ENCODE measurements around the gene MMP17.

DNA sequence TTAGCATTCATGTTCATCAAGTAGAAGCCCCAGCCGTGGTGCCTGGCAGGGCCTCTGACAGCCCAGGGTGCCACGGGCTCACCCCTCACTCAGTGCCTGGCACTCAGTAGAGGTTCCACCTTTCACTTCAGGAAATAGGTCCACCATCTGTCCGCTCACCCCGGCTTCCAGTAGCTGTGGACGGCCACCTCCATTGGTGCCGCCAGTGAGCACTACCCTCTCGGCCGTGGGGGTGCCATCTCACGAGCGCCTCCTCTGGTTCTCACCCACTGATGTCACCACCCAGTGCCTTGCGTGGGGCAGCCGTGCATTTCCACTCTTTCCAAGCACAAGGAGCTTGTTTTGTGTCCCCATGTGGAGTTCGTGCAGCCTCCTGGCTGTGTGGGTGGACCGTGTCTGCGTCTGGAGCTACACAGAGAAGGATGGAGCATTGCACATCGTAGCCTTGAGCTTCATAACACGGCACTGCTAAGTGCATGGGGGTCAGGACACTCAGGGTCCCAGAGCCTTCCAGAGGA, 41.0 kb upstream of the MMP17 start:
- no peak for TF ChIP-seq EZH2 (IDR thresholded peaks at IDR 0.05; ENCODE audit: low read length, missing control alignments)
- TF ChIP-seq, protein P1, sequence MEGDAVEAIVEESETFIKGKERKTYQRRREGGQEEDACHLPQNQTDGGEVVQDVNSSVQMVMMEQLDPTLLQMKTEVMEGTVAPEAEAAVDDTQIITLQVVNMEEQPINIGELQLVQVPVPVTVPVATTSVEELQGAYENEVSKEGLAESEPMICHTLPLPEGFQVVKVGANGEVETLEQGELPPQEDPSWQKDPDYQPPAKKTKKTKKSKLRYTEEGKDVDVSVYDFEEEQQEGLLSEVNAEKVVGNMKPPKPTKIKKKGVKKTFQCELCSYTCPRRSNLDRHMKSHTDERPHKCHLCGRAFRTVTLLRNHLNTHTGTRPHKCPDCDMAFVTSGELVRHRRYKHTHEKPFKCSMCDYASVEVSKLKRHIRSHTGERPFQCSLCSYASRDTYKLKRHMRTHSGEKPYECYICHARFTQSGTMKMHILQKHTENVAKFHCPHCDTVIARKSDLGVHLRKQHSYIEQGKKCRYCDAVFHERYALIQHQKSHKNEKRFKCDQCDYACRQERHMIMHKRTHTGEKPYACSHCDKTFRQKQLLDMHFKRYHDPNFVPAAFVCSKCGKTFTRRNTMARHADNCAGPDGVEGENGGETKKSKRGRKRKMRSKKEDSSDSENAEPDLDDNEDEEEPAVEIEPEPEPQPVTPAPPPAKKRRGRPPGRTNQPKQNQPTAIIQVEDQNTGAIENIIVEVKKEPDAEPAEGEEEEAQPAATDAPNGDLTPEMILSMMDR (conservative IDR thresholded peaks at IDR 0.05 in 1 of 2, IDR thresholded peaks at IDR 0.05 in 1 of 2; ENCODE audit: low read depth in 1 of 2, low read length in 2 of 2): no peak

Measured in fibroblast of lung (primary cell).